GDM1 (cell line): Measurements from ENCODE around the gene PPP6R2.

Experiments
- DNase-seq: peaks from one replicate; lab custom pipeline; 2025; lab: John Stamatoyannopoulos, UW

Gene PPP6R2

GRCh38 chr22:50471197-50471847 is 128.2 kb downstream of the PPP6R2 start:
- DNase-seq: no peak

GRCh38 chr22:50471962-50472361 is 128.8 kb downstream of the PPP6R2 start:
- no peak for DNase-seq

- DNase-seq: peak; percentile 8
Measured at GRCh38 chr22:50473088-50473487, 130.0 kb downstream of the PPP6R2 start.

- DNase-seq: no peak
Measured at GRCh38 chr22:50473855-50474671, 130.9 kb downstream of the PPP6R2 start.

- peak; percentile 80 for DNase-seq
Measured at GRCh38 chr22:50474710-50475651, 131.9 kb downstream of the PPP6R2 start, which contains the start of gene SBF1. Gene SBF1 (minus strand): TSS chr22:50475035. CDS start chr22:50474840, 195 bp downstream.

GRCh38 chr22:50475652-50476002 is 132.5 kb downstream of the PPP6R2 start:
- no peak for DNase-seq

- DNase-seq: no peak
Measured at GRCh38 chr22:50476868-50477267, 133.7 kb downstream of the PPP6R2 start.

- no peak for DNase-seq
Measured at GRCh38 chr22:50477923-50478322, 134.8 kb downstream of the PPP6R2 start.

- no peak for DNase-seq
Measured at GRCh38 chr22:50479721-50480120, 136.6 kb downstream of the PPP6R2 start.

GRCh38 chr22:50481045-50481439 is 137.9 kb downstream of the PPP6R2 start:
- no peak for DNase-seq

- no peak for DNase-seq
Measured at GRCh38 chr22:50481440-50482106, 138.4 kb downstream of the PPP6R2 start, which contains the start of gene ADM2. Gene ADM2 (plus strand): TSS chr22:50481543. CDS start chr22:50481848, 305 bp downstream.

- DNase-seq: no peak
Measured at GRCh38 chr22:50482107-50483074, 139.3 kb downstream of the PPP6R2 start.

GRCh38 chr22:50483106-50483505 is 140.0 kb downstream of the PPP6R2 start:
- no peak for DNase-seq

- no peak for DNase-seq
Measured at GRCh38 chr22:50483556-50483955, 140.4 kb downstream of the PPP6R2 start.

GRCh38 chr22:50483977-50484853 is 141.1 kb downstream of the PPP6R2 start:
- no peak for DNase-seq

GRCh38 chr22:50485221-50486131 is 142.3 kb downstream of the PPP6R2 start:
- no peak for DNase-seq

GRCh38 chr22:50486561-50487289 is 143.6 kb downstream of the PPP6R2 start, which contains the start of gene MIOX:
Gene MIOX (plus strand): TSS chr22:50486859. CDS start chr22:50486898, 39 bp downstream.
- no peak for DNase-seq
